Central memory CD8-positive, alpha-beta T cell (primary cell): ENCODE measurements around the gene CFD.
A peak's percentile ranks its signal among the peaks of the same experiment; 100 is the strongest.
"Not testable (repeated sequence)": the region's sequence is repeated elsewhere in the genome, so short reads cannot be mapped to it uniquely, and the experiment has no call there.

Experiments used
- ATAC-seq: fragments of 150-1000 bp; cut with Tn5 transposase; replicated peaks from 2 replicates; pipeline ENCODE4 v1.10.0; 2022; ENCODE audit warnings: mild to moderate bottlenecking, moderate FRiP score, moderate number of reproducible peaks; ENCODE audit not compliant: poor library complexity, severe bottlenecking; ENCODE audit errors: extremely low read depth
- DNase-seq, 2 donors: peaks; one replicate each; pipeline ENCODE4 v3.0.0; 2021; ENCODE audit warnings: low spot score in 2 of 2
- H3K27ac Mint-ChIP-seq: one replicate; pipeline ENCODE4 v1.8.0; 2022; ENCODE audit warnings: low read depth, mild to moderate bottlenecking, moderate library complexity, mixed read lengths
- H3K27me3 Mint-ChIP-seq: one replicate; pipeline ENCODE4 v1.8.0; 2022; ENCODE audit warnings: mixed read lengths
- H3K36me3 Mint-ChIP-seq: one replicate; pipeline ENCODE4 v1.8.0; 2022; ENCODE audit warnings: mild to moderate bottlenecking, moderate library complexity, mixed read lengths; ENCODE audit not compliant: insufficient read depth
- H3K4me1 Mint-ChIP-seq: one replicate; pipeline ENCODE4 v1.8.0; 2022; ENCODE audit warnings: mixed read lengths
- H3K4me3 Mint-ChIP-seq: one replicate; pipeline ENCODE4 v1.8.0; 2022; ENCODE audit warnings: mild to moderate bottlenecking, moderate library complexity, mixed read lengths
- H3K9me3 Mint-ChIP-seq: one replicate; pipeline ENCODE4 v1.8.0; 2022; ENCODE audit warnings: mixed read lengths

CFD gene

DNA sequence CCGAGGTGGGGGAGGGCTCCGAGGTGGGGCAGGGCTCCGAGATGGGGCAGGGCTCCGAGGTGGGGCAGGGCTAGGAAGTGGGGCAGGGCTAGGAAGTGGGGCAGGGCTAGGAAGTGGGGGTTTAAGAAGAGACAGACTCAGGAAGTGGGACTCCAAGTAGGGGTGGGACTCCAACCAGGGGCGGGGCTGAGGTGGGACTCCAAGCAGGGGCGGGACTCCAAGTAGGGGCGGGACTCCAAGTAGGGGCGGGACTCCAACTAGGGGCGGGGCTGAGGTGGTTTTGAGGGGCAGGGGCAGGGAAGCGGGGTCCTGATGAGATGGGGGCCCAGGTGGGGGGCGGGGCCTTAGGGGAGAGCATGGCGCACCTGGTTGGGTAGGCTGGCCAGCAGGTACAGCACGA is 13.6 kb downstream of the CFD start:
- Mint-ChIP-seq H3K27ac (peak overlapping the region; percentile 82), H3K4me1 (peaks cover 7% of the 10 kb centered on the region), H3K27me3 (no peaks in the 10 kb centered on the region), H3K4me3 (peak overlapping the region; percentile 65), H3K9me3 (no peaks in the 10 kb centered on the region), H3K36me3 (peaks cover 23% of the 10 kb centered on the region)
- ATAC-seq (peak; percentile 77), DNase-seq (peak; percentile 25 to 39)

GRCh38 chr19:873561-874041 is 14.1 kb downstream of the CFD start:
- DNase-seq (no peak), ATAC-seq (no peak)
- Mint-ChIP-seq H3K27me3 (no peaks in the 10 kb centered on the region), H3K27ac (no peak overlapping the region), H3K4me1 (peaks cover 7% of the 10 kb centered on the region), H3K36me3 (peaks cover 23% of the 10 kb centered on the region), H3K4me3 (no peak overlapping the region), H3K9me3 (no peaks in the 10 kb centered on the region)

- peaks cover 19% of the 10 kb centered on the region for H3K36me3 Mint-ChIP-seq
- H3K4me1 Mint-ChIP-seq = peaks cover 7% of the 10 kb centered on the region
- no peak overlapping the region for H3K27ac Mint-ChIP-seq
- H3K27me3 Mint-ChIP-seq = no peaks in the 10 kb centered on the region
- ATAC-seq = no peak
- H3K4me3 Mint-ChIP-seq = no peak overlapping the region
- no peaks in the 10 kb centered on the region for H3K9me3 Mint-ChIP-seq
- DNase-seq = no peak
Measured at GRCh38 chr19:875265-875879, 15.9 kb downstream of the CFD start.

GRCh38 chr19:876089-876488 is 16.6 kb downstream of the CFD start:
- Mint-ChIP-seq H3K4me3 (no peak overlapping the region), H3K27me3 (no peaks in the 10 kb centered on the region), H3K36me3 (peaks cover 18% of the 10 kb centered on the region), H3K4me1 (peaks cover 7% of the 10 kb centered on the region), H3K27ac (no peak overlapping the region), H3K9me3 (no peaks in the 10 kb centered on the region)
- no peak for ATAC-seq
- no peak for DNase-seq

DNA sequence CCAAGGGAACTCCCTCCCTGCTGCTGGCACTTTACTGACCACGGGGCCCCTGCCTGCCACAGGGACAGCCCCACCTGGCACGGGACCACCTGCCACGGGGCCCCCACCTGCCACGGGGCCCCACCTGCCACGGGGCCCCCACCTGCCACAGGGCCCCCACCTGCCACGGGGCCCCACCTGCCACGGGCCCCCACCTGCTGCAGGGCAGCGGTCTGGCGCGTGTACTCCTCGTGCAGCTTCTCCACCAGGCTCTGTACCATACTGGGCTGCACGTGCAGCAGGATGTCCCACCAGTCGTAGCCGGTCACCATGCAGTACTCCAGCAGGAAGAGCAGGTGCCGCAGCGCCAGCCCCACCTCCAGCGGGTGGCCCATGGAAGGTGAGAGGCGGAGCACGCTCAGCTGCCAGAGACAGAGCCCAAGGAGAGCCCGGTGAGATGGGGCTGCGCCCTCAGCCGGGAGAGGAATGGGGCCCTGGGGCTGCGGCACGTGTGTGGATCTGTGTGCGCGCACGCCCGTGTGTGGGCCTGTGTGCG is 17.4 kb downstream of the CFD start:
- ATAC-seq = no peak
- H3K36me3 Mint-ChIP-seq = peaks cover 13% of the 10 kb centered on the region
- no peak overlapping the region for H3K4me3 Mint-ChIP-seq
- no peak for DNase-seq
- no peak overlapping the region for H3K27ac Mint-ChIP-seq
- H3K9me3 Mint-ChIP-seq = no peaks in the 10 kb centered on the region
- H3K27me3 Mint-ChIP-seq = no peaks in the 10 kb centered on the region
- peaks cover 7% of the 10 kb centered on the region for H3K4me1 Mint-ChIP-seq

GRCh38 chr19:877992-878660 is 18.7 kb downstream of the CFD start:
- not testable (repeated sequence) for ATAC-seq

DNA sequence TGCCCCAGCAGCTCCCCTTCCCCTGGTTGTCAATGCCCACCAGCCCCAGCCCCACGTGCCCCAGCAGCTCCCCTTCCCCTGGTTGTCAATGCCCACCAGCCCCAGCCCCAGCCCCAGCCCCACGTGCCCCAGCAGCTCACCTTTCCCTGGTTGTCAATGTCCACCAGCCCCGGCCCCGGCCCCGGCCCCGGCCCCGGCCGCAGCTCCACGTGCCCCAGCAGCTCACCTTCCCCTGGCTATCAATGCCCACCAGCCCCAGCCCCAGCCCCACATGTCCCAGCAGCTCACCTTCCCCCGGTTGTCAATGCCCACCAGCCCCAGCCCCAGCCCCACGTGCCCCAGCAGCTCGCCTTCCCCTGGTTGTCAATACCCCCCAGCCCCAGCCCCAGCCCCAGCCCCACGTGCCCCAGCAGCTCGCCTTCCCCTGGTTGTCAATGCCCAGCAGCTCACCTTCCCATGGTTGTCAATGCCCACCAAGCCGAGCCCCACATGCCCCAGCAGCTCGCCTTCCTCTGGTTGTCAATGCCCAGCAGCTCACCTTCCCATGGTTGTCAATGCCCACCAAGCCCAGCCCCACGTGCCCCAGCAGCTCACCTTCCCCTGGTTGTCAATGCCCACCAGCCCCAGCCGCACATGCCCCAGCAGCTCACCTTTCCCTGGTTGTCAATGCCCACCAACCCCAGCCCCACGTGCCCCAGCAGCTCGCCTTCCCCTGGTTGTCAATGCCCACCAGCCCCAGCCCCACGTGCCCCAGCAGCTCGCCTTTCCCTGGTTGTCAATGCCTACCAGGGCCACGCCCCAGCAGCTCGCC is 19.5 kb downstream of the CFD start:
- H3K4me1 Mint-ChIP-seq, H3K27me3 Mint-ChIP-seq, H3K27ac Mint-ChIP-seq, DNase-seq, H3K4me3 Mint-ChIP-seq, H3K36me3 Mint-ChIP-seq, ATAC-seq, H3K9me3 Mint-ChIP-seq: not testable (repeated sequence)

More at GRCh38 chr19:877992-878660, 18.7 kb downstream of the CFD start:
- not testable (repeated sequence) for H3K4me3 Mint-ChIP-seq, H3K36me3 Mint-ChIP-seq, H3K27me3 Mint-ChIP-seq, H3K4me1 Mint-ChIP-seq, H3K27ac Mint-ChIP-seq, H3K9me3 Mint-ChIP-seq, DNase-seq

DNA sequence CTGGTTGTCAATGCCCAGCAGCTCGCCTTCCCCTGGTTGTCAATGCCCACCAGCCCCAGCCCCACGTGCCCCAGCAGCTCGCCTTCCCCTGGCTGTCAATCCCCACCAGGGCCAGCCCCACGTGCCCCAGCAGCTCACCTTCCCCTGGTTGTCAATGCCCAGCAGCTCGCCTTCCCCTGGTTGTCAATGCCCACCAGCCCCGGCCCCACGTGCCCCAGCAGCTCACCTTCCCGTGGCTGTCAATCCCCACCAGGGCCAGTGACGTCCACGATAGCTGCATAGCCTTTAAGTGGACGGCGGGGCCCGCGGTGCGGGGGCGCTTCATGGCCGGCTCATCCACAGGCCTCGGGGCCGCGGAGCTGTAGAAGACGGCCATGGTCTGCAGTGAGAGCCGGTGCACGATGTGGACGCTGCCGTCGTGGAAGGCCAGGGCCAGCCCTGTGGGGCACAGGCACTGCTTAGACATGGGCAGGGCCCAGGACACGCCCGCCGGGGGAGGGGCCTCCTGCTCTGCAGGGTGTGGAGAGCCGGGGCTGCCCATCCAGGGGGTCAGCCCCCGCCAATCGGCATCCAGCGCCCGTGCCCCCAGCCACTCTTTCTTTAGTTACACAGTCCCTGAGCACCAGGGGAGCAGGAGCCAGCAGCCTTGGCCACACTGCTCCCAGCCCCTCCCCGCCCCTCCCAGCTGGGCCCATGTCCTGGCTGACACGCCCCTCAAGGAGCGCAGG is 20.4 kb downstream of the CFD start:
- Mint-ChIP-seq H3K9me3 (no peaks in the 10 kb centered on the region), H3K4me1 (no peaks in the 10 kb centered on the region), H3K27ac (no peak overlapping the region), H3K36me3 (peaks cover 8% of the 10 kb centered on the region), H3K4me3 (no peak overlapping the region), H3K27me3 (no peaks in the 10 kb centered on the region)
- ATAC-seq (no peak), DNase-seq (no peak)

DNA sequence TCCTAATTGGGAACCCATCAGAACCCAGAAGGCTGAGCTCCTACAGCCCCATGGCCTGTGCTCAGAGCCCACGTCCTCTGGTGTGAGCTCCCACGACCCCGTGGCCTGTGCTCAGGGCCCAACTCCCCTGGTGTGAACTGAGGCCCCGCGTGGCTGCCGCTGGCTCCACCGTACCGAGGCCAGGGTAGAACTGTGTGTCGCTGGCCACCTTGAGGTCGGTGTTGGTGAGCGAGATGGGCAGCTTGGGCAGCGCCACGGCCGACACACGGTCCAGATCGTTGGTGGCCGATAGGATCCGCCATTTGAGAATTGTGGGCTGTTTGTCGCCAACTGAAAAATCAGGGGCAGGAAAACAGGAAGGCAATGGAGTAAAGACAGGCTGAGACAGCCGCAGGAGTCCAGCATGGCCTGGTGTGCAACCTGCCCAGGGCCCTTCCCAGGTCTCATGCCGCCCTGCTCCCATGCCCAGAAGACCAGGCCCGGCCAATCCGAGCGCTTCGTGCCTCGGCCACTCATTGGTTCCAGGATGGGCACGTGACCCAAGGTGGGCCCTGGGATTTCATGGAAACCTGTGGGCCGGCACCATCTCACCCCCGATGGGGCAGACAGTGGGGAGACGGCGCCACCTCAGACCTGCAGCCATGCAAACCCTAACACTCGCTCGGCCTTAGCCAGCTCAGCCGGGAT is 22.1 kb downstream of the CFD start:
- DNase-seq (no peak), ATAC-seq (no peak)
- no peaks in the 10 kb centered on the region for H3K27me3 Mint-ChIP-seq
- no peak overlapping the region for H3K4me3 Mint-ChIP-seq
- H3K36me3 Mint-ChIP-seq = peaks cover 12% of the 10 kb centered on the region
- H3K9me3 Mint-ChIP-seq = no peaks in the 10 kb centered on the region
- no peak overlapping the region for H3K27ac Mint-ChIP-seq
- H3K4me1 Mint-ChIP-seq = no peaks in the 10 kb centered on the region

- Mint-ChIP-seq H3K9me3 (no peaks in the 10 kb centered on the region), H3K4me3 (no peak overlapping the region), H3K36me3 (peaks cover 16% of the 10 kb centered on the region), H3K27me3 (no peaks in the 10 kb centered on the region), H3K4me1 (no peaks in the 10 kb centered on the region), H3K27ac (no peak overlapping the region)
- DNase-seq (no peak), ATAC-seq (no peak)
Measured at GRCh38 chr19:882871-883497, 23.5 kb downstream of the CFD start.

DNA sequence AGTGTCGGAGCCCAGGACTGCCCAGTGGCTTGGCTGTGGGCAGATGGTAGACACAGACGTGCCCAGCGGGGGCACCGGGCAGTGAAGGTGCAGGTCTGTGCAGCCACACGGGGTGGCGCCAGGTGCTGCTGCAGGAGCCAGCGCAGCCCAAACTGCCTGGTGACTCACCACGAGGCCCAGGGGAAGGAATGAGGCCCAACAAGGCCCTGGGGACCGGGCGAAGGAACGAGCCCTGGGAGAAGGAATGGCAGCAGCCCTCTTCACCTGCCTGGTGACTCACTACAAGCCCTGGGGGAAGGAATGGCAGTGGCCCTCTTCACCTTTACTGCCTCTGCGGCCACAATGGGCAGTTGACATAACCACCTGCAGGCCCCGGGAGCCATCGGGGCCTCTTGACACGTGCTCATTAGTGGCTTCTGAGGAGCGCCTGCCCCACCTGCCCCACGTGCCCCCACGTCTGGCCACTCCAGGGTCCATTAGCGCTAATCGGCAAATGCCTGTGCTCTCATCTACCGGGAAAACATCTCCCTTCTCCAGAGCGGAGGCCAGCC is 24.3 kb downstream of the CFD start:
- peaks cover 16% of the 10 kb centered on the region for H3K36me3 Mint-ChIP-seq
- no peak overlapping the region for H3K27ac Mint-ChIP-seq
- no peaks in the 10 kb centered on the region for H3K27me3 Mint-ChIP-seq
- H3K4me3 Mint-ChIP-seq = no peak overlapping the region
- ATAC-seq (no peak), DNase-seq (no peak)
- H3K4me1 Mint-ChIP-seq = no peaks in the 10 kb centered on the region
- H3K9me3 Mint-ChIP-seq = no peaks in the 10 kb centered on the region
